IPS-18a (cell line): Measurements from ENCODE around the gene HHIPL1.

ENCODE experiments used
- H3K27ac ChIP-seq: one replicate; pipeline ENCODE4 v1.5.1; 2013; ENCODE audit warnings: low read length
- H3K27me3 ChIP-seq: one replicate; pipeline ENCODE4 v1.6.1; 2013; ENCODE audit warnings: mild to moderate bottlenecking, low read length; ENCODE audit not compliant: control insufficient read depth, insufficient read depth
- H3K36me3 ChIP-seq: one replicate; pipeline ENCODE4 v1.6.1; 2013; ENCODE audit warnings: low read depth, low read length; ENCODE audit not compliant: control insufficient read depth
- H3K4me1 ChIP-seq: one replicate; pipeline ENCODE4 v1.6.1; 2013; ENCODE audit warnings: low read depth, low read length; ENCODE audit not compliant: control insufficient read depth
- H3K4me3 ChIP-seq: one replicate; pipeline ENCODE4 v1.5.1; 2013; ENCODE audit warnings: low read length
- H3K9ac ChIP-seq: one replicate; pipeline ENCODE4 v1.6.1; 2013; ENCODE audit warnings: mild to moderate bottlenecking, low read length, moderate library complexity
- H3K9me3 ChIP-seq: one replicate; pipeline ENCODE4 v1.6.1; 2013; ENCODE audit warnings: low read depth, low read length; ENCODE audit not compliant: control insufficient read depth

HHIPL1 gene

GRCh38 chr14:99717682-99718013 lies 72.7 kb downstream of the HHIPL1 start:
- Histone ChIP-seq H3K9me3 (no peaks in the 10 kb centered on the region), H3K36me3 (no peaks in the 10 kb centered on the region), H3K27ac (no peak overlapping the region), H3K9ac (no peak overlapping the region), H3K4me1 (no peaks in the 10 kb centered on the region), H3K27me3 (no peaks in the 10 kb centered on the region), H3K4me3 (no peak overlapping the region)

GRCh38 chr14:99718031-99718810 lies 73.3 kb downstream of the HHIPL1 start:
- H3K9ac ChIP-seq: no peak overlapping the region
- H3K9me3 ChIP-seq: no peaks in the 10 kb centered on the region
- no peak overlapping the region for H3K4me3 ChIP-seq
- no peaks in the 10 kb centered on the region for H3K4me1 ChIP-seq
- no peak overlapping the region for H3K27ac ChIP-seq
- no peaks in the 10 kb centered on the region for H3K36me3 ChIP-seq
- no peaks in the 10 kb centered on the region for H3K27me3 ChIP-seq

- H3K36me3 ChIP-seq: no peaks in the 10 kb centered on the region
- no peaks in the 10 kb centered on the region for H3K4me1 ChIP-seq
- H3K4me3 ChIP-seq: no peak overlapping the region
- no peaks in the 10 kb centered on the region for H3K9me3 ChIP-seq
- H3K9ac ChIP-seq: no peak overlapping the region
- H3K27me3 ChIP-seq: no peaks in the 10 kb centered on the region
- no peak overlapping the region for H3K27ac ChIP-seq
Measured at GRCh38 chr14:99718811-99719192, 73.9 kb downstream of the HHIPL1 start.

GRCh38 chr14:99720941-99721791 lies 76.2 kb downstream of the HHIPL1 start:
- Histone ChIP-seq H3K9ac (no peak overlapping the region), H3K9me3 (no peaks in the 10 kb centered on the region), H3K27ac (no peak overlapping the region), H3K4me1 (no peaks in the 10 kb centered on the region), H3K36me3 (no peaks in the 10 kb centered on the region), H3K27me3 (no peaks in the 10 kb centered on the region), H3K4me3 (no peak overlapping the region)

- Histone ChIP-seq H3K27me3 (no peaks in the 10 kb centered on the region), H3K9ac (no peak overlapping the region), H3K9me3 (no peaks in the 10 kb centered on the region), H3K27ac (no peak overlapping the region), H3K36me3 (no peaks in the 10 kb centered on the region), H3K4me3 (no peak overlapping the region), H3K4me1 (no peaks in the 10 kb centered on the region)
Measured at GRCh38 chr14:99721792-99722516, 77.0 kb downstream of the HHIPL1 start.

- no peaks in the 10 kb centered on the region for H3K9me3 ChIP-seq
- H3K4me3 ChIP-seq: no peak overlapping the region
- no peaks in the 10 kb centered on the region for H3K4me1 ChIP-seq
- H3K9ac ChIP-seq: no peak overlapping the region
- H3K36me3 ChIP-seq: no peaks in the 10 kb centered on the region
- no peaks in the 10 kb centered on the region for H3K27me3 ChIP-seq
- H3K27ac ChIP-seq: no peak overlapping the region
Measured at GRCh38 chr14:99722741-99723140, 77.8 kb downstream of the HHIPL1 start.

GRCh38 chr14:99724196-99724891 lies 79.4 kb downstream of the HHIPL1 start:
- no peak overlapping the region for H3K4me3 ChIP-seq
- H3K36me3 ChIP-seq: no peaks in the 10 kb centered on the region
- no peaks in the 10 kb centered on the region for H3K4me1 ChIP-seq
- H3K27me3 ChIP-seq: no peaks in the 10 kb centered on the region
- no peak overlapping the region for H3K9ac ChIP-seq
- no peak overlapping the region for H3K27ac ChIP-seq
- H3K9me3 ChIP-seq: no peaks in the 10 kb centered on the region

GRCh38 chr14:99724939-99725773 lies 80.2 kb downstream of the HHIPL1 start:
- no peaks in the 10 kb centered on the region for H3K4me1 ChIP-seq
- H3K27ac ChIP-seq: no peak overlapping the region
- H3K4me3 ChIP-seq: no peak overlapping the region
- H3K27me3 ChIP-seq: no peaks in the 10 kb centered on the region
- no peak overlapping the region for H3K9ac ChIP-seq
- no peaks in the 10 kb centered on the region for H3K9me3 ChIP-seq
- H3K36me3 ChIP-seq: no peaks in the 10 kb centered on the region

GRCh38 chr14:99725774-99726537 lies 81.0 kb downstream of the HHIPL1 start:
- Histone ChIP-seq H3K27me3 (no peaks in the 10 kb centered on the region), H3K9me3 (no peaks in the 10 kb centered on the region), H3K4me3 (no peak overlapping the region), H3K4me1 (no peaks in the 10 kb centered on the region), H3K36me3 (no peaks in the 10 kb centered on the region), H3K27ac (no peak overlapping the region), H3K9ac (no peak overlapping the region)

- no peaks in the 10 kb centered on the region for H3K9me3 ChIP-seq
- H3K4me1 ChIP-seq: no peaks in the 10 kb centered on the region
- no peak overlapping the region for H3K27ac ChIP-seq
- no peak overlapping the region for H3K9ac ChIP-seq
- no peaks in the 10 kb centered on the region for H3K27me3 ChIP-seq
- no peaks in the 10 kb centered on the region for H3K36me3 ChIP-seq
- no peak overlapping the region for H3K4me3 ChIP-seq
Measured at GRCh38 chr14:99726538-99727095, 81.7 kb downstream of the HHIPL1 start.
